HG02852 (cell line): ENCODE data around the gene ITPR1.

Source experiments
- ATAC-seq: cut with Tn5 transposase; IDR thresholded peaks from one replicate; pipeline ENCODE4 v1.9.1; 2021; ENCODE audit warnings: mild to moderate bottlenecking, moderate library complexity; ENCODE audit not compliant: unreplicated experiment

ITPR1 gene

GRCh38 chr3:4800595-4800994 lies 307.4 kb downstream of the ITPR1 start:
- ATAC-seq = no peak

GRCh38 chr3:4801892-4802291 lies 308.7 kb downstream of the ITPR1 start:
- no peak for ATAC-seq

GRCh38 chr3:4802903-4803302 lies 309.8 kb downstream of the ITPR1 start:
- no peak for ATAC-seq

- no peak for ATAC-seq
Observed at GRCh38 chr3:4804161-4805058, 311.3 kb downstream of the ITPR1 start.

- no peak for ATAC-seq
Observed at GRCh38 chr3:4805662-4806061, 312.5 kb downstream of the ITPR1 start.

- no peak for ATAC-seq
Observed at GRCh38 chr3:4806535-4807108, 313.5 kb downstream of the ITPR1 start.

- no peak for ATAC-seq
Observed at GRCh38 chr3:4807381-4808280, 314.5 kb downstream of the ITPR1 start.

- ATAC-seq = no peak
Observed at GRCh38 chr3:4808637-4809036, 315.5 kb downstream of the ITPR1 start.

GRCh38 chr3:4809922-4810321 lies 316.8 kb downstream of the ITPR1 start:
- no peak for ATAC-seq

GRCh38 chr3:4812591-4812990 lies 319.4 kb downstream of the ITPR1 start:
- no peak for ATAC-seq

GRCh38 chr3:4813909-4814304 lies 320.8 kb downstream of the ITPR1 start:
- no peak for ATAC-seq

- ATAC-seq = no peak
Observed at GRCh38 chr3:4814305-4814903, 321.3 kb downstream of the ITPR1 start.

- ATAC-seq = no peak
Observed at GRCh38 chr3:4814904-4815574, 321.9 kb downstream of the ITPR1 start.

GRCh38 chr3:4816306-4816705 lies 323.2 kb downstream of the ITPR1 start:
- no peak for ATAC-seq

GRCh38 chr3:4816718-4817117 lies 323.6 kb downstream of the ITPR1 start:
- ATAC-seq = no peak

GRCh38 chr3:4817128-4817527 lies 324.0 kb downstream of the ITPR1 start:
- ATAC-seq = no peak

- ATAC-seq = no peak
Observed at GRCh38 chr3:4818164-4818563, 325.0 kb downstream of the ITPR1 start.

- no peak for ATAC-seq
Observed at GRCh38 chr3:4818986-4819693, 326.0 kb downstream of the ITPR1 start.

- ATAC-seq = no peak
Observed at GRCh38 chr3:4819746-4820145, 326.6 kb downstream of the ITPR1 start.
